GM18499 (cell line): ENCODE results near the gene NSD2.

Source experiments
- ATAC-seq: cut with Tn5 transposase; IDR thresholded peaks from one replicate; pipeline ENCODE4 v1.9.1; 2021; ENCODE audit warnings: moderate number of reproducible peaks; ENCODE audit not compliant: insufficient read depth, unreplicated experiment

Gene NSD2

DNA sequence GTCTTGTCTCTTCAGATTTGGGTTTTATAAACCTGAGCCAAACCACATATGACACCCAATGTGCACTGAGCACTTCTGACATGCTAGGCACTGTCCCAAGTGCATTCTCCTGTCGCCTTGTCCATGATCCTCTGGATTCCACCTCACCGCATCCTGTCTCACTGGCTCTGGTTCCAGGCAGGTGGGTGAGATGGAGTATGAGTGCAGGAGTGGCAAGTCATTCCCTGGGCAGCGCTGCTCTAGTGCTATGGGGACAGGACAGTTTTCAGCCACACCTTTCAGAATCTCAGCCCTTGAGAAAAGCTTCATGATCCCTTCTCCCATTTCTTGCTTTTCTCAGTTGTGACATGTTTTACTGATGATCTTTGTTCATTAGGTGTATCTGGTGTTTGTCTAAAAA lies 66.4 kb downstream of the NSD2 start:
- no peak for ATAC-seq

DNA sequence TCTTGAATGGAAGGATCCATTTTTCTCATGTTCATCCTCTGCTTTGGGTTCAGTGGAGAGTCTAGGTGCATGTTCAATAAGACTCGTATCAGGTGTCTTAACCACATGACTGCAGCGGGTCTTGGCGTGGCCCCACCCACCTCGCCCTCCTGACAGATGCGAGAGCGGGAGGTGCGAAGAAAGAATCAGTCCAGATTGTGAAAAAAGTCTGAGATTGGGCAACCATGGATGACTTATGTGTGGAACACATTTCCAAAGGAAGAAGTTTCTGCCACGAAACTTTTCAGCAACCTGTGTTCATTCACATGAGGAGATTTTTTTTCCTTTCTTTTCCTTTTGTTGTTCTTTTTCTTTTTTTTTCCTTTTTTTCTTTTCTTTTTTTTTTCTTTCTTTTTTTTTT lies 66.8 kb downstream of the NSD2 start:
- ATAC-seq = no peak

DNA sequence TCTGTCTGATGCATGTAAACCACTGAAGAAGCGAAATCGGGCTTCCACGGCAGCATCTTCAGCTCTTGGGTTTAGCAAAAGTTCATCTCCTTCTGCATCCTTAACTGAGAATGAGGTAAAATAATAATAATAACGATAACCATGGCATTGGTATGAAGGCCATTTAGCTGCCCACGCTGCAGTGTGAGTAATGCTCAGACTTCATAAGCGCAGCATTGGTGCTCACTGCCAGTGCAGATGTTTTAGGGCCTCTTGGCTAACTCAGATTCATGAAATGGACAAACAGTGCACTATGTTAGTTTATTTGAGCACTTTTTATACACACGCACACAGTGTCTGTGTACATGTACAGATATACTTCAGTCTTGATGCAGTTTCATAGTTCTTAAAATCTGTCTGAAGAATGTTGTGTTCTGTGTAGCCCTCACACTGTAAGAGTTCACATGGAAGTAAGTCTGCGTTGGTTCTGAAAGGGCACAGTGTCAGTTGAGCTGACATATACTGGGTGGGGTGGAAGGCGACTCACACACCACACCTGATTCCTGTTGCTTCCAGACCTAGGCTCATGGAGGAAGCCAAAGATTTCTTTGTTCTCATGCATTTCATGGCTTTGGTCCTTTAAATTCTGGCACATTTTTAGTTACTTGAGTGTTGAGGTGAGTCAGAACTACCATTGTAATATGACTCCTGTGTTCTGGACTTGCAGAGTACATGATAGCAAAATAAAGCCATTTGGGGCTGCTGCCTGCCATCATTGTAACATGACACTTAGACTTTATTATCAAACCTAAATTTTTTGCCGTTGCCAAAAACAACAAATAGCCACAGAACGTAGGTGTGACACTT lies 68.7 kb downstream of the NSD2 start:
- no peak for ATAC-seq

DNA sequence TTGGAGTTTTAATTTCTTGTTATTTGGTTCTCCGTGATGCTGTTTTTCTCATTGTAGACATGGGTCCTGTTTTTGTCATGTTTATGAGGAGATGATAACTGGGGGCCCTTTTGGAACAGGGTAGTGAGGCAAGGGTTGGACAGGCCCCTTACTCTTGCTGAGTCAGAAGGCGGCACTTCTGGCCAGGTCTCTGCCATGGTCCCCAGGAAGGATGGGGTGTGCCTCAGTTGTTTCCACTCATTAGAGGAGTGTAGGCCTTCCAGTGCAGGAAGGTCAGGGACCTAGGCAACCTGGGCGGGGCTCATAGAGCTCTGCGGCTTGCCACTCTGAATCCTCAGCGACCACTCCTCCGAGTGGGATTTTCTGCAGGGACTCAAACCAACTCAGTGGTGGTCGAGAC lies 69.4 kb downstream of the NSD2 start:
- no peak for ATAC-seq

DNA sequence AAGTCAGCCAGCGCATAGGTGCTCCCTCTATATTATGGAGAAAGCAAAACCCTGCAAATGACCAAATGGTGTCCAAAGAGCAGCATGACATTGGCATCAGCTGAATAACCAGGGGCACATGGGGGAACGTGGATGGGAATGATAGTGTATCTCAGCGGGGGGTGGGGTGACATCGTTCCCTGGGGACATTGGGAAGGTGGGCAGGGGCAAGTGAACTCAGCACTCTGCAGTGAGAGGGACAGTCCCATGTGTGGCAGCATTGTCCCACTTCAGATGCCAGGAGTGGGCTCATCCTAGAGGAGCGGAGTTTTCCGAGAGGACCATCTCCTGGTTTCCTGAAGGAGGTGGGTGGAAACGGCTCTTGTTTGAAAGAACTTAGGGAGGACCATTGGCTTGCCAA lies 72.7 kb downstream of the NSD2 start:
- ATAC-seq = no peak

DNA sequence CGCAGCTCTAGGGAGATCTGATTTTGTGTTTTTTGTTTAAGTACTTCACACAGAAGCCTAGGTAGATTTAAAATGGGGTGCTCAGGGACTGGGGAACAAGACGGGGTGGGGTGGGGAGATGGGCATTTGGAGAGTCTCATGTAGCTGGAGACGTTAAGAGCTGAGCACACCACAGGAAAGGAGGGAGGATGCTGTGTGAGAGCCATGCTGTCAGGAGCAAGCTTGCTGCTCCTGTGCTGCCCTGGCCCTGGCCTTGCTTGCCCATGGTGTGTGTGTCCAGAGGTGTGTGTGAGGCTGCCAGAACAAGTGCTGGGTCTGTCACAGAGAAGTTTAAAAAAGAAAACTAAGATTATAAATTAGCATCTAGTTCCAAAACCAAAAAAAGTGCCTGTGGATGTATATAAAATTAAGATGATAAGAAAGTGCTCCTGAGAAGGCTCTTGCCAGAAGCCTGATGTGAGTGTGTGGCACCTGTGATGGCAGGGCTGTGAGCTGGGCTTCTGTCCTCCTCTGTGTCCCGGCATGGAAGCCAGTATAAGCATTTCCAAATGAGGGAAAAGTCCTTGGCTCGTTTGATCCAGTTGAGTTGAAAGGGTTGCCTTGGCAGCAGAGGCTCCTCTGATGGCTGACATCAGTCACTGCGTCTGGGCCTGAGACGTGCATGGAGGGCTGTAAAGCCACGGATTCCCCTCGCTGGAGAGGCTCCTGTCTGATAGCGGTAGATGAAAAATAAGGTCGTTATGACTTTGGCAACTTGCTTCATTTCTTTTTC lies 74.1 kb downstream of the NSD2 start:
- ATAC-seq = no peak

DNA sequence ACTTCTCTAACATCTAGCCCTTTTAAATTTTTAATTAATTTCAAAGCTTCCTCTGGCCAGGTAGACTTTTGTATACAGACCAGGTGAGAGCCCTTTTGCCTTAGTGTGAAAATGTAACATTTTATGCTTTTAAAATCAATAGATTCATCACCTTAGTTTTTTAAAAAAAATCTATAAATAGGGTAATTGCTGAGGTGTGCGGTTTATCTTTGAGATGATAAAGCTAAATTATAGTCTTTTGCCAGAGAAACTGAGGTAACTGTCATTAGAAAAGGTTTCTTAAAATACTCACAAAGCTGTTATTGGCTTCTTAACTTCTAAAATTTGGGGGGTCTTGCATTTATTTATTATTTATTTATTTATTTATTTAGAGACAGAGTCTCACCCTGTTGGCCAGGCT lies 74.7 kb downstream of the NSD2 start:
- ATAC-seq = no peak

DNA sequence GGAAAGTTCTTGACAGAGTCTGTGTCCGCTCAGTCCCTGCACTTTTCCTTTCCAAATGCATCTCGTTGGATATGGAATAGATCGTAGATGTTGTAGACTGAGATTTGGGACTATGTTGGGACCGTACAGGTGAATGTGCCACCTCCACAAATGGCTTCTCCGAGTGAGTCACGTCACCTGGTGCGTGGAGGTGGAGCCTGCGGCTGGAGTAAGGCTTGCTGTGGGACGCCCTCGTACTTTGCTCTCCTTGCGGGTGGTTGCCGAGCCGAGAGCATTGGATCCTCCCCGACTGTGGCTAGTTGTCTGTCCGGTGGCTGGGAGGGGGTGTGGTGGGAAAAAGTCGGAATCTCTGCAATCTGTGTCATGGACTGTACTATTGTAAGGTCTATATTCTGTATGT lies 77.0 kb downstream of the NSD2 start:
- no peak for ATAC-seq

DNA sequence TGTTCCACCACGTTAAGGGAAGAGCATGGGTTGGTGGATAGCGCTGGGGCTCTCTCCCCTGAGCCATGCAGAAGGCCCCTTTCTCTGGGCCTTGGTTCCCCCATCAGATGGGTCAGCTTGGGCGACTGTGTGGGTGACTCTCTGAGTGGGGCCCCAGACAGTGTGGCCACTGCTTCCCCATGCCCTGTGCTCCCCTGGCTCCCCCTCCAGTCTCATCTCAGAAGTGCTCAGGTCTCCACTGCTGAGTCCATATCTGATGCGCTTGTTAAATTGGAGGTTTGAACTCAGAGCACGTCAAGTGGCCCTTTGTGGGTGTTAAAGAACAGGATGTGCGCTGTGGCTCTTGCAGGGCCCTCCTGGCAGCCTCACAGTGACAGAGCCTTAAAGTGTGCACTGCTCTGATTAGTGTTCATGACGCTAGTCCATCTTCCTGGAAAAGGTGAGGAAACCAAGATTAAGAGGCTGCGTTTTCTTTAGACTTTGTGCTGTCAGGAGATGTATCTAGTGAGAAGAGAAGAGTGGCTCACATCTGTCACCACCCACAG lies 77.8 kb downstream of the NSD2 start:
- ATAC-seq = no peak

DNA sequence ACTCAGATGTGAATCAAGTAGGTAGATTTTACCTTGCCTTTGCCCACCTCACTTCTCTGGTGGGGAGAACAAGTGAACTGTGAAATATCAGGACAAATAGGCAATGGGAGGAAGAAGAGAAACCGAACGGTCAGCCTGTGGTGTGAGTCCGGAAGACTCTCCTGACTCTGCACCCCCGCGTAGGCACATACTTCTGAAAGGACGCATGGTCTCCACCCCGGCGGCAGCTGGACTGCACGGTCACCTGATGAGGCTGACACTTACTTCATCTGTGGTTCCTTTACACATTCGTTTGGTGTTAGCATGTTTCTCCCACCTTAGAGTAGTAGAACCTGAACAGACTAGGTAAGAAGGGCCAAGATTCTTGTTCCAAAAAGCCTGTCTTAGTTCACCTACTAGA lies 79.2 kb downstream of the NSD2 start:
- ATAC-seq = no peak

DNA sequence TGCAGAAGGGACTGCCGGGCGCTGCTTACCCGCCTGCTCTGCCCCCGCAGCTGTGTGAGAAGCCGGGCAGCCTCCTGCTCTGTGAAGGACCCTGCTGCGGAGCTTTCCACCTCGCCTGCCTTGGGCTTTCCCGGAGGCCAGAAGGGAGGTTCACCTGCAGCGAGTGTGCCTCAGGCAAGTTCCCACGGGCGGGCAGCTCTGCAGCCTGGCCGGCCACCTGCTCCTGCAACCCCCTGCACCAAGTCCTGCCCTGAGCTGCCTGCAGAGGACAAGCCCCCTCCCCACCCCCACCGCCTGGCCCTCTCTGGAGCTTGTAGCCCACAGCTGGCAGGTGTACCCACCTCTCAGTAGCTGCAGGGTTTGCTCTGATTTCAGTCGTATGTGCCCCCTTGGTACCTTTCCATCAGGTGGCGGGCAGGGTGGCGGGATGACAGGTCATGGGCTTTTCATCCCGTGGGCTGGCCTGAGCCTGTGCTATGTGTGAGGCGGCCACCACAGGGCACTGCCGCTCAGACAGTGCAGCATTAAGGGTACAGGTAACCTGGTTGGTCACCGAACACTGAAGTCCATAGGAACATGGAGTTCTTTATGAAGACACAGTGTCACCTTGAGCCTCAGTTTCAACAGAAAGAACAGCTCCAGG lies 81.0 kb downstream of the NSD2 start:
- no peak for ATAC-seq

DNA sequence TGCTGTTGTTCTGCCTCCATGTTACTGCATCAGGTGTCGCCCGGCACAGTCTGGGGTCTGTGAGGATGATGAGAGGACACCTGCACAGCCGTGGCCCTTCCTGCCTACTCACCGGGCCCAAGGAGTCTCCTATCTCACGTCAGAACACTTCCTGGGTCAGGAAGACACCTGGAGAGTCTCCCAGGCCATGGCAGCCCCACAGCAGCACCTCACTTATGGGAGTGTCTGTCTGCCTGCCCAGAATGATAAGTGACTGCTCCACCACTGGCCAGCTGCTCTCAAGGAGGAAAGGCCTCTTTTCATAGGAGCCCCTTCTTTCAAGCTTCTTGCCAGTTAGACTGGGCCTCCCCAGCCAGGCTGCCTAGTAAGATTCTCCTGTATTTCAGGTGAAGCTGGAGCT lies 81.5 kb downstream of the NSD2 start:
- no peak for ATAC-seq

DNA sequence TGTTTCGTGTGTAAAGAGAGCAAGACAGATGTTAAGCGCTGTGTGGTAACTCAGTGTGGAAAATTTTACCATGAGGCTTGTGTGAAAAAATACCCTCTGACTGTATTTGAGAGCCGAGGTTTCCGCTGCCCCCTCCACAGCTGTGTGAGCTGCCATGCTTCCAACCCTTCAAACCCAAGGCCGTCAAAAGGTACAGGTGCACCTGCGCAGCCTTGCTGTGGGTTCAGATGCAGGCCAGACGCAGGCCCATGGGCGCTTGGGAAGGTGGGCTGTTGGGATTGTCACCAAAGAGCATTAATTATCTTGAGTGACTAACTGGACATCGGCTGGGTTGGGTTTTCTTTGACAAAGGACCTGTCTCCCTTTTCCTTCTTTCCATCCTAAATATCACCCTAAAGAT lies 82.1 kb downstream of the NSD2 start:
- no peak for ATAC-seq

DNA sequence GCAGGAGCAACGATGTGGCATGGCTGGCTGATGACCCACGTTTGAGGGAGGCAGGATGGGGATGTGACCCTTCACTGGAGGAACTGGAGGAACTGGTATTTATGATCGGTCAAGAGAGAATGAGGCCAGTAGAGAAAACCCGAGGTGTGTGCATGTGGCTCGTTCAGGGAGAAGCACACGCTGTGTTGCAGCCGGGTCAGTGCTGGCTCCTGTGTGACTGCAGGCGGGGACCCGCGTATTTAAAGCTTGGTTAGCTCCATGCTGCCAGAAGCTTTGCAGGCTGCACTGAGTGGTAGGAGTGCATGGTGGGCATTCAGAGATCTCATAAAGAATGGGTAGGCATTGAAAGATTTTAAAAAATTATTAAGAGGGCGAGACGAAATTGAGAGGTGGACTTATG lies 85.4 kb downstream of the NSD2 start:
- no peak for ATAC-seq

DNA sequence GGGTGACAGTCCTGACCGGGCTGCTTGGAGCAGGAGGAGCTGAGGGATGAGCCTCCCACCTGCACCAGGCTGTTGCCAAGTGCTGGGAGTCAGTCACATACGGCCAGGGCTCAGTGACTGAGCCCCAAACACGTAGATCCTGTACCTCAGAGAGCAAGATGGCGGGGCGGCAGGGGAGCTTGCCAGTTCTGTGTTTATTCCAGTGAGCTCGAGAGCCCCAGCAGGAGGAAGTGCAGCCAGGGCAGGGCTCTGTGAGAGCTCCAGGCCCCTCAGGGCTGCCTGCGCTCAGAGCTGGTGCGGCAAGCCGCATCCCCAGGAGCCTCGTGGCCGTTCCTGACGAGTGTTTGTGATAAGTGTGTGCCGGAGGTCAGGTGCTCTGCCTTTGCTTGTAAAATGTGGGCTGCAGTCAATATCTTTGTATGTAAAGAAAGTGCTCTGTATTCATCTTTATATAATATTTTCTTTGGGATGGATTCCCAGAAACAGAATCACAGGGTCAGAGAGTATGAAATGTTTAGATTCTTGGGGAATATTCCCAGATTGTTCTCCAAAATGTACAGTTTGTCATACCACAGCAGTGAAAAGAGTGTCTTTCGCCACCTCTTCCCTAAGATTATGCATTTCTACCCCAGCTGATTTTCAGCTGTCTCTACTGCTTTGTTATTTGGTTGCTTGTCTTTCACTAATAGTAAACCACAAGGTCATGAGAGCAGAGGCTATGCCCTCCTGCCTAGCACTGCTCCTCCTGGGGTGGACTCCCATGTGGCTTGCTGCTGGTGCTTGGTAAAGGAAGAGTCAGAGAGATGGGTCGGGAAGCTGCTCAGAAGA lies 87.3 kb downstream of the NSD2 start:
- ATAC-seq = no peak

DNA sequence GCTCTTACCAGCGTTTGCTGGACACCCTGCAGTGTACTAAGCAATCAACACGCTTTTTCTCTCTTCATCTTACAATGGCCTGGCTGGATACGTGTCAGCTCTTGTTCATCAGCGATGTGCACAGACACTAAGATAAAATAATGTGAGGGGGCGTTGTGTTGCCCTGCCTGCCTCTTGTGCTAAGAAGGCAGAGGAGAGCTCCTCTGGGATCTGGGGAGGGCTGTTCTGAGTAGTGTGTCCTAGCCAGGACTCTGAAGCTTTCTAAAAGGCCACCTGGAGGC lies 87.9 kb downstream of the NSD2 start:
- no peak for ATAC-seq

DNA sequence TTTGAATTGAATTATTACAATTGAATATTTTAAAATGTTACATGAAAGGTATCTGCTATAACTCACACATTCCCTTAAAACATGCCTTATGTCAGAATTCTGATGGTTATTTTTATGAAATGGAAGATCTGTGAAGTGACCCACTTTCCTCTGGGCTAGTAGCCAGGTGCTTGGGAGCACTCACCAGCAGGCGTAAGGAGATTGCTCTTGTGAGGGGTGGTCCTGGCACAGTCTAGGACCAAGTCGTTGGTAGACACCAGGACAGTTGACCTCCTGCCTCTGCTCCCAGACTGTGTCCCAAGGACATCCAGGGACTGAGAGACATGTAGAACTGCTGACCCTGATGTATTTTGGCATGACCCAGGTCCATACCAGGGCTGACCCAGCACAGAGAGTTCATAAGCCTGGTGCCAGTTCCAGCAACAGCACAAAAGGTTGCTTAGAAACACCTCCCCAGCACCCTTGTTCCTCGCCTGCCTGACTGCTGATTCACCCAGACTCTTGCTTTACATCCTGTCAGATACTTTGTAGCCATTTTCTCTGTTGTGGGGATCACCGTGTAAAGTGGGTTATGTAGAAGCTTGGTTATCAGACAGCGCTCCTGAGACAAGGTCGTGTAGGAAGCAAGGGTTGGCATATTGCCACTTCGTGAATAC lies 89.1 kb downstream of the NSD2 start:
- ATAC-seq = no peak

DNA sequence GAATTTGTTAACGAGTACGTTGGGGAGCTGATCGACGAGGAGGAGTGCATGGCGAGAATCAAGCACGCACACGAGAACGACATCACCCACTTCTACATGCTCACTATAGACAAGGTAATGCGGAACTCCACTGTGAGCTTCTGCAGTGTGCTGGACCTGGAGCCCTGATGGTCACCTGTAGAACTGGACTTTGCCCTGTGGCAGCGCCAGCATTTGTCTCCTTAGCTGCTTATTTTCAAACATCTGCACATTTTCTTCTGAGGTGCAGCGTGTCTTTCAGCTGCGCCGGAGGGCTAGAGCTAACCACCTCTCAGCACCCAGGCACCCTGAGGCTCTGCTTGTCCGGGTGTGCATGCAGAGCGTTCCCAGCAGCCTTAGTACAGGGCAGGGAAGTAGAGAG lies 89.8 kb downstream of the NSD2 start:
- no peak for ATAC-seq

DNA sequence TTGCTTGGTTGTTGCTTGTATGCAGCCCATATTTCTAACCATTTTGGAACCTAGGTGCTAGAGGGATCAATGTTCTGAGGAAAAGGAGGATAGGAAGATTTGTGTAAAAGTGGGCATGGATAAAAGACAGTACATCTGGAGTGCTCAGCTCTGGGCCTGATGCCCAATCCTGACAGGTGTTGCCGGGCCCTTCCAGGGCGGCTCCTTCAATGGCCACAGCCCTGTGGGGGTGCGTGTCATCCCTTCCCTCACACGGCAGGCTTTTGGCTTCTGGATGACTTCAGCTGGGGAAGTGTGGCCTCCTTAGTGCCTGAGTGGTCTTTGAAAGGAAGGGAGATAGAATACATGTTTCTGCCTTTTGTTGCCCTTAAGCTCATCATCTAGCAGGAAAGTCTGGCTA lies 90.4 kb downstream of the NSD2 start:
- no peak for ATAC-seq

DNA sequence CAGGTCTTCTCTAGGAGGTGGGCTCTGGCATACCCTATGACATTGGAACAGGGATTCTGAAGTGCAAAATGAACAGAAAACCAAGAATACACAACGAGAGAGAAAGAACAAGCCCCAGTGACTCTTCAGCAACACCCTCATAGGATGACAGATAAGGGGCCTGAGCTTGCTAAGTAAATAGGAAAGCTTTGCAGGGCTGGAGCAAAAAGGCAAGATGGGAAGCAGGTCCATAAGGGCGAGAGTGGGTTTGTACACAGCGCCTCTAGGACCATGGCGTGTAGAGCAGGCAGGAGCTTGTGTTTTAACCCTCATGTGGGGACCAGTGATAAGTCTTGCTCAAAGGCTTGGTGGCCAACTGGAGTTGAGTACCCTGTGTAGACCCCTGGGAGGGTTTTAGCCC lies 91.8 kb downstream of the NSD2 start:
- no peak for ATAC-seq
